ENCODE measurements around the gene SYTL1. TPM values are rescaled to one million over a fixed set of nuclear protein-coding genes. Genes with fewer than 3 reads are reported as not detected.

Gene SYTL1
- total and polyA plus RNA-seq, 9 of the 15 experiments (the other 6 are each of a cell fraction or from before 2014, with no cell fraction given) = 0.04 to 9.3 (median 1.7) TPM

DNA sequence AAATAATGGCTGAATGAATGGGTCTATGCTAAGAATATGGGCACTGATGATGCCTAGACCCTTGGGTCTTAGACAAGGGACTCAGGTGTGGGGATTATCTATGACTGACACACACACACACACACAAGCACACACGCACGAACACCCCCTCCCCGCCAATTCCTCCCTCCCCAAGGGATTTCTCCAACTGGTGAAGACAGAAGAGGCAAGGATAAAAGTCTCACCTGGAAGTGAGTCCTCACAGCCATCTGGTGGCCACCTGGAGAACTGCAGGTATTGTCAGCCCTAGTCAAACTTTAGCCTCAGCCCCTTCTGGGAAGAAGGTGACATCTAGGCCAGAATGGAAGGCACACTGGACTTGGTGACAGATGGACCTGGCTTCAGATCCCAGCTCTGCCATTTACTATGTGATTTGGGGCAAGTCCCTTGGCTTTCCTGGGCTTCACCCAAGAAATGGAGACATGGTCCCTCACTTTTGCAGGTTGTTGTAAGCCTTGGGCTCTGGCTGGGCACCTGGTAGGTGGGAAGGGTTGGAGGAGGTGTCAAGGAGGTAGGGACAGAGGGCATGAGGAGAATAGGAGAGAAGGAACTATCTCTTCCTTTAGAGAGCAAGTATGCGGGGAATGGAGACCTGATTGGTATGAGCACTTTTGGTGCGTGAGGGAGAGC is 46.6 kb downstream of the SYTL1 start (continued):
- TF ChIP-seq RCOR1 (IDR thresholded peaks at IDR 0.05; ENCODE audit: borderline replicate concordance in 1 of 2, low read depth in 2 of 2, low read length in 2 of 2) = peak in 1 of 2 experiments; percentile 40; a peak in 1 of 4 replicates
- TF ChIP-seq STAG1 (CRISPR knock-in tag; IDR thresholded peaks at IDR 0.05; ENCODE audit: borderline replicate concordance) = peak; percentile 68; the same call in 1 of the 2 replicates
- no peak for TF ChIP-seq ZNF778 (CRISPR knock-in tag; IDR thresholded peaks at IDR 0.05)
- TF ChIP-seq, protein P1, sequence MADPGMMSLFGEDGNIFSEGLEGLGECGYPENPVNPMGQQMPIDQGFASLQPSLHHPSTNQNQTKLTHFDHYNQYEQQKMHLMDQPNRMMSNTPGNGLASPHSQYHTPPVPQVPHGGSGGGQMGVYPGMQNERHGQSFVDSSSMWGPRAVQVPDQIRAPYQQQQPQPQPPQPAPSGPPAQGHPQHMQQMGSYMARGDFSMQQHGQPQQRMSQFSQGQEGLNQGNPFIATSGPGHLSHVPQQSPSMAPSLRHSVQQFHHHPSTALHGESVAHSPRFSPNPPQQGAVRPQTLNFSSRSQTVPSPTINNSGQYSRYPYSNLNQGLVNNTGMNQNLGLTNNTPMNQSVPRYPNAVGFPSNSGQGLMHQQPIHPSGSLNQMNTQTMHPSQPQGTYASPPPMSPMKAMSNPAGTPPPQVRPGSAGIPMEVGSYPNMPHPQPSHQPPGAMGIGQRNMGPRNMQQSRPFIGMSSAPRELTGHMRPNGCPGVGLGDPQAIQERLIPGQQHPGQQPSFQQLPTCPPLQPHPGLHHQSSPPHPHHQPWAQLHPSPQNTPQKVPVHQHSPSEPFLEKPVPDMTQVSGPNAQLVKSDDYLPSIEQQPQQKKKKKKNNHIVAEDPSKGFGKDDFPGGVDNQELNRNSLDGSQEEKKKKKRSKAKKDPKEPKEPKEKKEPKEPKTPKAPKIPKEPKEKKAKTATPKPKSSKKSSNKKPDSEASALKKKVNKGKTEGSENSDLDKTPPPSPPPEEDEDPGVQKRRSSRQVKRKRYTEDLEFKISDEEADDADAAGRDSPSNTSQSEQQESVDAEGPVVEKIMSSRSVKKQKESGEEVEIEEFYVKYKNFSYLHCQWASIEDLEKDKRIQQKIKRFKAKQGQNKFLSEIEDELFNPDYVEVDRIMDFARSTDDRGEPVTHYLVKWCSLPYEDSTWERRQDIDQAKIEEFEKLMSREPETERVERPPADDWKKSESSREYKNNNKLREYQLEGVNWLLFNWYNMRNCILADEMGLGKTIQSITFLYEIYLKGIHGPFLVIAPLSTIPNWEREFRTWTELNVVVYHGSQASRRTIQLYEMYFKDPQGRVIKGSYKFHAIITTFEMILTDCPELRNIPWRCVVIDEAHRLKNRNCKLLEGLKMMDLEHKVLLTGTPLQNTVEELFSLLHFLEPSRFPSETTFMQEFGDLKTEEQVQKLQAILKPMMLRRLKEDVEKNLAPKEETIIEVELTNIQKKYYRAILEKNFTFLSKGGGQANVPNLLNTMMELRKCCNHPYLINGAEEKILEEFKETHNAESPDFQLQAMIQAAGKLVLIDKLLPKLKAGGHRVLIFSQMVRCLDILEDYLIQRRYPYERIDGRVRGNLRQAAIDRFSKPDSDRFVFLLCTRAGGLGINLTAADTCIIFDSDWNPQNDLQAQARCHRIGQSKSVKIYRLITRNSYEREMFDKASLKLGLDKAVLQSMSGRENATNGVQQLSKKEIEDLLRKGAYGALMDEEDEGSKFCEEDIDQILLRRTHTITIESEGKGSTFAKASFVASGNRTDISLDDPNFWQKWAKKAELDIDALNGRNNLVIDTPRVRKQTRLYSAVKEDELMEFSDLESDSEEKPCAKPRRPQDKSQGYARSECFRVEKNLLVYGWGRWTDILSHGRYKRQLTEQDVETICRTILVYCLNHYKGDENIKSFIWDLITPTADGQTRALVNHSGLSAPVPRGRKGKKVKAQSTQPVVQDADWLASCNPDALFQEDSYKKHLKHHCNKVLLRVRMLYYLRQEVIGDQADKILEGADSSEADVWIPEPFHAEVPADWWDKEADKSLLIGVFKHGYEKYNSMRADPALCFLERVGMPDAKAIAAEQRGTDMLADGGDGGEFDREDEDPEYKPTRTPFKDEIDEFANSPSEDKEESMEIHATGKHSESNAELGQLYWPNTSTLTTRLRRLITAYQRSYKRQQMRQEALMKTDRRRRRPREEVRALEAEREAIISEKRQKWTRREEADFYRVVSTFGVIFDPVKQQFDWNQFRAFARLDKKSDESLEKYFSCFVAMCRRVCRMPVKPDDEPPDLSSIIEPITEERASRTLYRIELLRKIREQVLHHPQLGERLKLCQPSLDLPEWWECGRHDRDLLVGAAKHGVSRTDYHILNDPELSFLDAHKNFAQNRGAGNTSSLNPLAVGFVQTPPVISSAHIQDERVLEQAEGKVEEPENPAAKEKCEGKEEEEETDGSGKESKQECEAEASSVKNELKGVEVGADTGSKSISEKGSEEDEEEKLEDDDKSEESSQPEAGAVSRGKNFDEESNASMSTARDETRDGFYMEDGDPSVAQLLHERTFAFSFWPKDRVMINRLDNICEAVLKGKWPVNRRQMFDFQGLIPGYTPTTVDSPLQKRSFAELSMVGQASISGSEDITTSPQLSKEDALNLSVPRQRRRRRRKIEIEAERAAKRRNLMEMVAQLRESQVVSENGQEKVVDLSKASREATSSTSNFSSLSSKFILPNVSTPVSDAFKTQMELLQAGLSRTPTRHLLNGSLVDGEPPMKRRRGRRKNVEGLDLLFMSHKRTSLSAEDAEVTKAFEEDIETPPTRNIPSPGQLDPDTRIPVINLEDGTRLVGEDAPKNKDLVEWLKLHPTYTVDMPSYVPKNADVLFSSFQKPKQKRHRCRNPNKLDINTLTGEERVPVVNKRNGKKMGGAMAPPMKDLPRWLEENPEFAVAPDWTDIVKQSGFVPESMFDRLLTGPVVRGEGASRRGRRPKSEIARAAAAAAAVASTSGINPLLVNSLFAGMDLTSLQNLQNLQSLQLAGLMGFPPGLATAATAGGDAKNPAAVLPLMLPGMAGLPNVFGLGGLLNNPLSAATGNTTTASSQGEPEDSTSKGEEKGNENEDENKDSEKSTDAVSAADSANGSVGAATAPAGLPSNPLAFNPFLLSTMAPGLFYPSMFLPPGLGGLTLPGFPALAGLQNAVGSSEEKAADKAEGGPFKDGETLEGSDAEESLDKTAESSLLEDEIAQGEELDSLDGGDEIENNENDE (IDR thresholded peaks at IDR 0.05; ENCODE audit: low read depth, low read length) = no peak
- TF ChIP-seq, protein P2, sequence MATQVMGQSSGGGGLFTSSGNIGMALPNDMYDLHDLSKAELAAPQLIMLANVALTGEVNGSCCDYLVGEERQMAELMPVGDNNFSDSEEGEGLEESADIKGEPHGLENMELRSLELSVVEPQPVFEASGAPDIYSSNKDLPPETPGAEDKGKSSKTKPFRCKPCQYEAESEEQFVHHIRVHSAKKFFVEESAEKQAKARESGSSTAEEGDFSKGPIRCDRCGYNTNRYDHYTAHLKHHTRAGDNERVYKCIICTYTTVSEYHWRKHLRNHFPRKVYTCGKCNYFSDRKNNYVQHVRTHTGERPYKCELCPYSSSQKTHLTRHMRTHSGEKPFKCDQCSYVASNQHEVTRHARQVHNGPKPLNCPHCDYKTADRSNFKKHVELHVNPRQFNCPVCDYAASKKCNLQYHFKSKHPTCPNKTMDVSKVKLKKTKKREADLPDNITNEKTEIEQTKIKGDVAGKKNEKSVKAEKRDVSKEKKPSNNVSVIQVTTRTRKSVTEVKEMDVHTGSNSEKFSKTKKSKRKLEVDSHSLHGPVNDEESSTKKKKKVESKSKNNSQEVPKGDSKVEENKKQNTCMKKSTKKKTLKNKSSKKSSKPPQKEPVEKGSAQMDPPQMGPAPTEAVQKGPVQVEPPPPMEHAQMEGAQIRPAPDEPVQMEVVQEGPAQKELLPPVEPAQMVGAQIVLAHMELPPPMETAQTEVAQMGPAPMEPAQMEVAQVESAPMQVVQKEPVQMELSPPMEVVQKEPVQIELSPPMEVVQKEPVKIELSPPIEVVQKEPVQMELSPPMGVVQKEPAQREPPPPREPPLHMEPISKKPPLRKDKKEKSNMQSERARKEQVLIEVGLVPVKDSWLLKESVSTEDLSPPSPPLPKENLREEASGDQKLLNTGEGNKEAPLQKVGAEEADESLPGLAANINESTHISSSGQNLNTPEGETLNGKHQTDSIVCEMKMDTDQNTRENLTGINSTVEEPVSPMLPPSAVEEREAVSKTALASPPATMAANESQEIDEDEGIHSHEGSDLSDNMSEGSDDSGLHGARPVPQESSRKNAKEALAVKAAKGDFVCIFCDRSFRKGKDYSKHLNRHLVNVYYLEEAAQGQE (IDR thresholded peaks at IDR 0.05; ENCODE audit: borderline replicate concordance) = peak; percentile 85
- TF ChIP-seq, protein P2 (CRISPR knock-in tag; IDR thresholded peaks at IDR 0.05; ENCODE audit: low read depth) = no peak

Data from K562 (cell line).